WTC11 (cell line): ENCODE data around the gene LTA.

ENCODE experiments used
- CTCF ChIP-seq: fragments of 200-600 bp; IDR thresholded peaks from 2 replicates; pipeline ENCODE4 v1.8.0; 2022; ENCODE audit warnings: antibody characterized with exemption
- HMGXB4 ChIP-seq: sonication (generic); formaldehyde crosslinking; IDR thresholded peaks from 2 replicates; pipeline ENCODE4 v1.8.1; 2023; ENCODE audit warnings: mild to moderate bottlenecking, moderate library complexity, missing genetic modification reagents
- JAZF1 ChIP-seq: fragments of 250-450 bp; sonication (Bioruptor Pico); IDR thresholded peaks from 2 replicates; pipeline ENCODE4 v1.9.0; 2021; ENCODE audit warnings: moderate library complexity, mild to moderate bottlenecking, inconsistent platforms
- NFYB ChIP-seq: sonication (generic); formaldehyde crosslinking; conservative IDR thresholded peaks from 2 replicates; pipeline ENCODE4 v1.8.0; 2022; ENCODE audit warnings: low read depth, missing genetic modification reagents
- NR2C2 ChIP-seq: sonication (generic); formaldehyde crosslinking; IDR thresholded peaks from 2 replicates; pipeline ENCODE4 v1.8.0; 2022; ENCODE audit warnings: mild to moderate bottlenecking, missing genetic modification reagents
- SMAD3 ChIP-seq: sonication (generic); formaldehyde crosslinking; IDR thresholded peaks from 2 replicates; pipeline ENCODE4 v1.8.0; 2022; ENCODE audit warnings: missing genetic modification reagents, mild to moderate bottlenecking, borderline replicate concordance
- SP1 ChIP-seq: sonication (generic); formaldehyde crosslinking; conservative IDR thresholded peaks from 2 replicates; pipeline ENCODE4 v1.8.1; 2022; ENCODE audit warnings: missing genetic modification reagents
- USF2 ChIP-seq: sonication (generic); formaldehyde crosslinking; IDR thresholded peaks from 2 replicates; pipeline ENCODE4 v1.8.1; 2023; ENCODE audit warnings: mild to moderate bottlenecking, missing genetic modification reagents, moderate library complexity
- ZNF423 ChIP-seq: fragments of 250-450 bp; sonication (Bioruptor Pico); IDR thresholded peaks from 2 replicates; pipeline ENCODE4 v2.1.2; 2022; ENCODE audit warnings: mild to moderate bottlenecking, moderate library complexity
- ZNF512 ChIP-seq: sonication (generic); formaldehyde crosslinking; IDR thresholded peaks from 2 replicates; pipeline ENCODE4 v1.8.1; 2022; ENCODE audit warnings: missing genetic modification reagents, borderline replicate concordance

GRCh38 chr6:31530659-31531058 lies 41.4 kb upstream of the LTA start:
- TF ChIP-seq SP1 (CRISPR knock-in tag) (no peak), CTCF (no peak), SMAD3 (no peak), USF2 (CRISPR knock-in tag) (no peak), NR2C2 (CRISPR knock-in tag) (no peak), JAZF1 (CRISPR knock-in tag) (no peak), ZNF512 (no peak), HMGXB4 (no peak), ZNF423 (CRISPR knock-in tag) (no peak), NFYB (CRISPR knock-in tag) (no peak)
